Nephron progenitor cell (in vitro differentiated cells): ENCODE results near the gene CD99L2.

Experiments
- DNase-seq: peaks from one replicate; pipeline ENCODE4 v3.0.0; 2021
- H3K27ac Mint-ChIP-seq: 2 replicates; pipeline ENCODE4 v1.8.0; 2021; ENCODE audit warnings: mild to moderate bottlenecking, moderate library complexity, mixed read lengths
- H3K27me3 Mint-ChIP-seq: 2 replicates; pipeline ENCODE4 v1.8.0; 2021; ENCODE audit warnings: mild to moderate bottlenecking, low read depth, mixed read lengths; ENCODE audit not compliant: poor library complexity
- H3K36me3 Mint-ChIP-seq: 2 replicates; pipeline ENCODE4 v1.8.0; 2021; ENCODE audit warnings: low read depth, mixed read lengths
- H3K4me1 Mint-ChIP-seq: 2 replicates; pipeline ENCODE4 v1.8.0; 2021; ENCODE audit warnings: mixed read lengths
- H3K4me3 Mint-ChIP-seq: 2 replicates; pipeline ENCODE4 v1.8.0; 2021; ENCODE audit warnings: mild to moderate bottlenecking, moderate library complexity, mixed read lengths
- H3K9me3 Mint-ChIP-seq: 2 replicates; pipeline ENCODE4 v1.8.0; 2021; ENCODE audit warnings: mild to moderate bottlenecking, moderate library complexity, mixed read lengths
- CTCF ChIP-seq: fragments of 200-600 bp; sonication (generic); IDR thresholded peaks from 2 replicates; pipeline ENCODE4 v1.5.0; 2021; ENCODE audit warnings: antibody characterized with exemption

Gene CD99L2

GRCh38 chrX:150719621-150720020 lies 178.8 kb downstream of the CD99L2 start:
- Mint-ChIP-seq H3K27ac (no peak overlapping the region), H3K4me1 (no peaks in the 10 kb centered on the region), H3K36me3 (peaks cover 26% of the 10 kb centered on the region), H3K4me3 (no peak overlapping the region), H3K9me3 (peaks cover 29% of the 10 kb centered on the region), H3K27me3 (no peaks in the 10 kb centered on the region)
- DNase-seq, result no peak
- TF ChIP-seq CTCF, result no peak
